Activated CD8-positive, alpha-beta memory T cell treated with anti-CD3 and anti-CD28 coated beads for 48 hours (primary cell): ENCODE data around the gene RBL2.
"Not testable (repeated sequence)": the region's sequence is repeated elsewhere in the genome, so short reads cannot be mapped to it uniquely, and the experiment has no call there.

ENCODE experiments used
- DNase-seq, 3 experiments: peaks; one replicate each; pipeline ENCODE4 v3.0.0-alpha.2; 2020; ENCODE audit warnings: low read depth in 2 of 3, low spot score in 2 of 3

RBL2 gene, protein sequence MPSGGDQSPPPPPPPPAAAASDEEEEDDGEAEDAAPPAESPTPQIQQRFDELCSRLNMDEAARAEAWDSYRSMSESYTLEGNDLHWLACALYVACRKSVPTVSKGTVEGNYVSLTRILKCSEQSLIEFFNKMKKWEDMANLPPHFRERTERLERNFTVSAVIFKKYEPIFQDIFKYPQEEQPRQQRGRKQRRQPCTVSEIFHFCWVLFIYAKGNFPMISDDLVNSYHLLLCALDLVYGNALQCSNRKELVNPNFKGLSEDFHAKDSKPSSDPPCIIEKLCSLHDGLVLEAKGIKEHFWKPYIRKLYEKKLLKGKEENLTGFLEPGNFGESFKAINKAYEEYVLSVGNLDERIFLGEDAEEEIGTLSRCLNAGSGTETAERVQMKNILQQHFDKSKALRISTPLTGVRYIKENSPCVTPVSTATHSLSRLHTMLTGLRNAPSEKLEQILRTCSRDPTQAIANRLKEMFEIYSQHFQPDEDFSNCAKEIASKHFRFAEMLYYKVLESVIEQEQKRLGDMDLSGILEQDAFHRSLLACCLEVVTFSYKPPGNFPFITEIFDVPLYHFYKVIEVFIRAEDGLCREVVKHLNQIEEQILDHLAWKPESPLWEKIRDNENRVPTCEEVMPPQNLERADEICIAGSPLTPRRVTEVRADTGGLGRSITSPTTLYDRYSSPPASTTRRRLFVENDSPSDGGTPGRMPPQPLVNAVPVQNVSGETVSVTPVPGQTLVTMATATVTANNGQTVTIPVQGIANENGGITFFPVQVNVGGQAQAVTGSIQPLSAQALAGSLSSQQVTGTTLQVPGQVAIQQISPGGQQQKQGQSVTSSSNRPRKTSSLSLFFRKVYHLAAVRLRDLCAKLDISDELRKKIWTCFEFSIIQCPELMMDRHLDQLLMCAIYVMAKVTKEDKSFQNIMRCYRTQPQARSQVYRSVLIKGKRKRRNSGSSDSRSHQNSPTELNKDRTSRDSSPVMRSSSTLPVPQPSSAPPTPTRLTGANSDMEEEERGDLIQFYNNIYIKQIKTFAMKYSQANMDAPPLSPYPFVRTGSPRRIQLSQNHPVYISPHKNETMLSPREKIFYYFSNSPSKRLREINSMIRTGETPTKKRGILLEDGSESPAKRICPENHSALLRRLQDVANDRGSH

GRCh38 chr16:53434377-53435065, at the start of gene RBL2:
TSS of gene RBL2 (plus strand) at chr16:53434471. CDS start at chr16:53434557, 86 bp downstream.
- DNase-seq = peak; percentile 51 to 66 (median 65)

DNA sequence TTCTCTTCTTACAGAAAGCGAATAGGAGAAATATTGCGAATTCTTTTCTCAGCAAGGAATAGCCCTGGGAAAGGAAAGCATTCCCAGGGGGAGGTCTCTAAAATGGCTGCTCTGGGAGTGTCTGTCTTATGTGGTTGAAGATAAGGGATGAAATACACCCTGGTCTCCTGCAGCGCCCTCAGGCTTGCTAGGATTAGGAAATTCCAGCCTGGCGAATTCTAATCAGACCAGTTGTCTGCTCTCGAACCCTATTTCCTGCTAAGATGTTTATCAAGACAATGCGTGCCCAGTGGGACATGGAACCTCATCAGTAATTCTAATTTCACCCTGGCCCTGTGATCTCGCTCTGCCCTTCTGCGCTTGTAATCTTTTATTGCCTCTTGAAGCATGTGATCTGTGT, 49.7 kb upstream of the RBL2 start:
- DNase-seq = not testable (repeated sequence)

- no peak for DNase-seq
Observed at GRCh38 chr16:53404959-53405358, 29.3 kb upstream of the RBL2 start.

DNA sequence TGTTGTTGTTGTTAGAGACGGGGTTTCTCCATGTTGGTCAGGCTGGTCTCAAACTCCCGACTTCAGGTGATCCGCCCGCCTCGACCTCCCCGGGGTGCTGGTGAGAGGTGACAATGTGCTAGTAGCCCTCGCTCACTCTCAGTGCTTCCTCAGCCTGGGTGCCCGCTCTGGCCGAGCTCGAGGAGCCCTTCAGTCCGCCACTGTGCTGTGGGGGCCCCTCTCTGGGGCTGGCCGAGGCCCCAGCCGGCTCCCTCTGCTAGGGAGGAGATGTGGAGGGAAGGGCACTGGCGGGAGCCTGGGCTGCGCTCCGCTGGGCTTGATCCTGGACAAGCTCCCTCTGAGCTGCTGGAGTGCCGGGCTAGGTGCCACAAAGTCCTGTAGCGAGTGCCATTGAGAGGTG, 21.7 kb upstream of the RBL2 start:
- DNase-seq = no peak

GRCh38 chr16:53413864-53414263, 20.4 kb upstream of the RBL2 start:
- DNase-seq = no peak

- DNase-seq = no peak
Observed at GRCh38 chr16:53414381-53414780, 19.9 kb upstream of the RBL2 start.

DNA sequence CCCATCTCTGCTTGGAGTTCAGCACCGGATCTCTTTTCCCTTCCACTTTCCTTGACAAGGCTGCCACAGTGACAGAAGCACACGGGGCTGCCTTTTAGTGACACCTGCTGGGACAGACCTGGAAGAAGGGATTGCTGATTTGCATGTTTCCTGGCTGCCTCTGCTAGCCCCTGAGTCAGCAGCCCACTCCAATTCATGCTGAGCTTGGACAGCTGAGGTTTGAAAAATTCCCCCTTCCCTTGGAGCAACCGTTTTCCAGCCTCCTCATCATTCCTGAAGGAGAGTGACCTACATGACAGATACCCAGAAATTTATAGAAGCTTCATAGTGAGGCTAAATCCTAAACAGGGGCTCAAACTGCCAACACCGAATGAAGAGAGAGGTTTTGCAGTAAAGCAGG, 18.8 kb upstream of the RBL2 start:
- no peak for DNase-seq

DNA sequence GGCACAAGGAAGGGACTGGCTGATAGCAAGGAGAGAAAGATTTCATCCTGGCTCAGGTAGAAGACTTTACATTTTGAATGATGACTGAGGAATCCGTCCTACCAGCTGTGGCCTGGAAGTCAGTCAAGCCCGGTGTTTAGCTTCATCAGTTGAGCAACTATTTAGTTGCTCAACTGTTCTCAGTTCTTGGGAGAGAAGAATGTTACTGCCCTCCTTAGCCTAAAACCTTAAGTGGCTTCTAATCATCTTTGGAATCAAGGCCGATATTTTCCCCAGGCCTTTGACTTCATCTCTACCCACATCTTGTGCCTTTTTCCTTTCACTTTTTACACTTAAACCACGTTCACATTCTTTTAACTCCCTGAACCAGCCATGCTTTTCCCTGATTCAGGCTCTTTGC, 17.3 kb upstream of the RBL2 start:
- DNase-seq = no peak

DNA sequence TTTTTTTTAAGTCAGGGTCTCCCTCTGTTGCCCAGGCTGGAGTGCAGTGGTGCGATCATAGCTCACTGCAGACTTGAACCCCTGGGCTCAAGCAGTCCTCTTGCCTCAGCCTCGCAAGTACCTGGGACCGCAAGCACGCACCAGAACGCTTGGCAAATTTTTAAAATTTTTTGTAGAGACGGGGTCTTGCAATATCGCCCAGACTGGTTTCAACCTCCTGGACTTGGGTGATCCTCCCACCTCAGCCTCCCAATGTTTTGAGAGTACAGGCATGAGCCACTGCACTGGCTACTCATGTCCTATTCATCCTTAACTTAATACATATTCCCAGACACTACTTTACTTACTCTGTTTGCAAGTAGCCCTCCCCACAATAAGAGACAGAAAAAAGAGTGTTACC, 16.3 kb upstream of the RBL2 start:
- DNase-seq = no peak

GRCh38 chr16:53419383-53419709, 14.9 kb upstream of the RBL2 start:
- not testable (repeated sequence) for DNase-seq

DNA sequence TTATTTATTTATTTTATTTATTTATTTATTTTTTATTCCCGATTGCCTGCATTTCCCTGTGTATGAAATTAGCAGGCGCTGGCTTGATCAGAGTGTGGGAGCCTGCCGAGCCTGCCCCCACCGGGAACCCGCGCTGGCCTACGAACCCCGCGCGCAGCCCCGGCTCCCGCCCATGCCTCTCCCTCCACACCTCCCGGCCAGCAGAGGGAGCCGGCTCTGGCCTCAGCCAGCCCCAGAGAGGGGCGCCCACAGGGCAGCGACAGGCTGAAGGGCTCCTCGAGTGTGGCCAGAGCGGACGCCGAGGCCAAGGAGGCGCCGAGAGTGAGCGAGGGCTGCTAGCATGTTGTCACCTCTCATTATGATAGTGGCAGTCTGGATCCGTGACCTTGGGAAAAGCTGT, 13.0 kb upstream of the RBL2 start:
- no peak for DNase-seq

GRCh38 chr16:53423968-53424367, 10.3 kb upstream of the RBL2 start:
- DNase-seq = not testable (repeated sequence)

DNA sequence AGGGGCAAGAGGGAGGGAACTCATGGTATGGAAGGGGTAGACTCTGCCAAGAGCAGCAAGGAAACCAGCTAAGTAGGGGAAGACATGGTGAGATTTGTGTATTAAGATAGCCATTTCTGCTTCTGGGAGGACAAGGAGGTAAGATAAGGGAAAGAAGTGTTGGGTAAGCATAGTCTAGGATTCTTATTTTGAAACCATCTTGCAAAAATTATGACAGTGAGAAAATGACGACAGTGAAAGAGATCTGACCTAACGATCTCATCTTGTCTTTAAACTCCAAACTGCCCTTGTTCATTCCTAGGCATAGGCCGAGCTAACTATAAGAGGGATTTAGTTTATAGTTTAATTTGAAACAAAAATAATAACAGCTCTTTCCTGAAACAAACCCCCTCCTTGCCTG, 5.6 kb upstream of the RBL2 start:
- DNase-seq = no peak

- no peak for DNase-seq
Observed at GRCh38 chr16:53429221-53429943, 4.9 kb upstream of the RBL2 start.

- no peak for DNase-seq
Observed at GRCh38 chr16:53430363-53430762, 3.9 kb upstream of the RBL2 start.

DNA sequence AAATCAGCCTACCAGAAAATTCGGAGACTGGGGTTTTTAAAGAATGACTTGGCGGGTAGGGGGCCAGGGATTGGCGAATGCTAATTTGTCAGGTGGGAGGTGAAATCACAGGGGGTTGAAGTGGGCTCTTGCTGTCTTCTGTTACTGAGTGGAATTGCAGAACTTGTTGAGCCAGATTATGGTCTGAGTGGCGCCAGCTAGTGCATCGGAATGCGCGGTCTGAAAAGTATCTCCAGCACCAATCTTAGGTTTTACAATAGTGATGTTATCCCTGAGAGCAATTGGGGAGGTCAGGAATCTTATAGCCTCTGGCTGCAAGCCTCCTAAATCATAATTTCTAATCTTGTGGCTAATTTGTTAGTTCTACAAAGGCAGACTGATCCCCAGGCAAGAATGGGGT, 762 bp upstream of the RBL2 start:
- DNase-seq = no peak

DNA sequence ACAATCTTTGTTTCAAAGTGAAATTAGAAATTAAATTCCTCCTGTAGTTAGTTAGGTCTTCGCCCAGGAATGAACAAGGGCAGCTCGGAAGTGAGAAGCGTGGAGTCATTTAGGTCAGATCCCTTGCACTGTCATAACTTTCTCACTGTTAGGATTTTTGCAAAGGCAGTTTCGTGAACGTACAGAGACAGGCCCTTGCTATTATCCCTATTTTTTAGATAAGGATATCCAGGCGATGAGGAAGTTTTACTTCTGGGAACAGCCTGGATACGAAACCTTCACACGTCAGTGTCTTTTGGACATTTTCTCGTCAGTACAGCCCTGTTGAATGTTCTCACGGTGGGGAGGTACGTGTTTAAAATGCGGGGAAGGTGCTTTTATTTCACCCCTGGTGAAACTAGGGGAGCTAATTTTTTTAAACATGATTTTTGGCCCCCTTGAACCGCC, 318 bp upstream of the RBL2 start:
- no peak for DNase-seq

DNA sequence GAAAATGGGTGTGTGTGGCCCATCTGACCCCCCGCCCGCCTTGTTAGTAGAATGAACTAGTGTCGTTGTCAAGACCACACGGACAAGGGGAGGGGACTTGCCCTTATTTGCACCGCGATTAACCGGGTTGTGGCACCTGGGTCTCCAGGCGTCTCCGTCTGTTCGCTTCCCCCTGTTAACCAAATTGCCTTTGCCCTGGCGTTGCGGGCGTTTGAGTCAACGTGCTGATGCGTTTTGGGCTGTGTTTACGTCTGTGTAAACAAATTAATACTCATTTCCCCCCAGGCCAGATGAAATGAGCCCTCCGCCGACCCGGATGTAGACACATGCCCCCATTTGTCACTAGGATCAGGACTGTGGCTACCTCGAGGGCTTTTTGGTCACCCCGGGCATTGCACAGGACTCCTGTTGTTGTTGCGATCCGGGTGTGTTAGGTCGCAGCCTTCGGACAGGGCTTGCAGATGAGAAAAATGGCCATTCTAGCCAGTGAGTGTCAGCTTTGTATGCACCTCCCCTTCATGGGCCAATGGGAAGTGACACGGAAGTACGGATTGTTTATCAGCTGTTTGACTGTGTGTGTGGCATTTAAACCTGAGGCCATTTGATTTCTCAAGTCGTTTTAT, 906 bp downstream of the RBL2 start:
- DNase-seq = peak; percentile 18 to 28 (median 27)

- no peak for DNase-seq
Observed at GRCh38 chr16:53440125-53440524, 5.9 kb downstream of the RBL2 start.

GRCh38 chr16:53445534-53445933, 11.3 kb downstream of the RBL2 start:
- no peak for DNase-seq
